ENCODE data around the gene SUCLG2. TPM values are rescaled to one million over a fixed set of nuclear protein-coding genes. Genes with fewer than 3 reads are reported as not detected.
"Not testable (repeated sequence)": the region's sequence is repeated elsewhere in the genome, so short reads cannot be mapped to it uniquely, and the experiment has no call there.

Gene SUCLG2
- total and polyA plus RNA-seq, 12 donors, result 28.3 to 122 (median 97.4) TPM

GRCh38 chr3:67540198-67540894, 114.1 kb downstream of the SUCLG2 start:
- Histone ChIP-seq H3K9me3 (peaks cover 0 to 13% (median 0%) of the 10 kb centered on the region in 11 donors), H3K4me1 (no peaks in the 10 kb centered on the region), H3K36me3 (no peaks in the 10 kb centered on the region), H3K27me3 (no peaks in the 10 kb centered on the region), H3K27ac (no peak overlapping the region), H3K4me3 (no peak overlapping the region)
- no peak for TF ChIP-seq CTCF (IDR thresholded peaks at IDR 0.05)
- intact Hi-C loops (cut with DNase I), result no loop called here
- 87 to 89% methylated on average over 8 of the region's 8 CpGs for WGBS, 2 donors
- ATAC-seq (no peak), DNase-seq (no peak)

GRCh38 chr3:67537203-67537602, 117.2 kb downstream of the SUCLG2 start:
- 87 to 98% methylated on average over 4 of the region's 4 CpGs for WGBS, 2 donors
- H3K4me3 ChIP-seq; H3K27me3 ChIP-seq; H3K27ac ChIP-seq; H3K4me1 ChIP-seq; intact Hi-C loops (cut with DNase I); H3K36me3 ChIP-seq; ATAC-seq; H3K9me3 ChIP-seq; DNase-seq: not testable (repeated sequence)

GRCh38 chr3:67535006-67535405, 119.4 kb downstream of the SUCLG2 start:
- intact Hi-C loops (cut with DNase I), result no loop called here
- Histone ChIP-seq H3K4me3 (no peak overlapping the region), H3K4me1 (peaks cover 0 to 8% (median 0%) of the 10 kb centered on the region in 9 donors), H3K36me3 (no peaks in the 10 kb centered on the region), H3K27me3 (no peaks in the 10 kb centered on the region), H3K9me3 (peaks cover 0 to 9% (median 0%) of the 10 kb centered on the region in 11 donors), H3K27ac (no peak overlapping the region)
- 84 to 89% methylated on average over 3 of the region's 3 CpGs for WGBS, 2 donors
- ATAC-seq, result no peak
- no peak for DNase-seq
- no peak for TF ChIP-seq CTCF (IDR thresholded peaks at IDR 0.05)

- intact Hi-C loops (cut with DNase I), result no loop called here
- H3K4me3 ChIP-seq, result no peak overlapping the region
- no peaks in the 10 kb centered on the region for H3K36me3 ChIP-seq
- no peak for TF ChIP-seq CTCF (IDR thresholded peaks at IDR 0.05)
- H3K27me3 ChIP-seq, result no peaks in the 10 kb centered on the region
- peaks cover 0 to 12% (median 0%) of the 10 kb centered on the region in 9 donors for H3K4me1 ChIP-seq
- no peak for ATAC-seq
- no peak overlapping the region for H3K27ac ChIP-seq
- no peak for DNase-seq
- peaks cover 0 to 9% (median 0%) of the 10 kb centered on the region in 11 donors for H3K9me3 ChIP-seq
Observed at GRCh38 chr3:67534594-67534993, 119.8 kb downstream of the SUCLG2 start.
